ENCODE data around the gene ZNF536. TPM values are rescaled to one million over a fixed set of nuclear protein-coding genes. Genes with fewer than 3 reads are reported as not detected.

The ZNF536 gene
- total and polyA plus RNA-seq, 10 of the 15 experiments (the other 5 are each of a cell fraction or from before 2014, with no cell fraction given): not detected

DNA sequence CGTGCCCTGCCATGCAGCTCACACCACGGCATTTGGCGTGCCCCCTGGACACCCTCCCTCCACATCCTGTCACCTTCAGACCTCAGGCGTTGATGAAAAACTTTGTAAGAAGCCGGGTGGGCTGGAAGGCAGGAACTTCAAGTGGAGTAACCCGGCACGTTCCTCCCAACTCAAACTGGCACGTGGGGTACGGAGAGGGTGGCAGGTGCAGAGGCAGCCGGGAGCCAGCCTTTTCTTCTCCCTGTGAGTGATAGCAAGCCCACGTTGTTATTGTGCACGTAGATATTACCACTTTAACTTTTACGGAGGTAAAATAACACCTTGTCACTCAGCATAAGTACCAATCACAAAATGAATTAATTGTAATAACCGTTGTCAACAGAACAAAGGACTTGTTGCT lies 198.0 kb downstream of the ZNF536 start:
- FAIRE-seq (no peak), DNase-seq (ENCODE audit: low read depth, low spot score) (no peak), ATAC-seq (no peak)
- H3K9ac ChIP-seq (ENCODE audit: control insufficient read depth, insufficient read depth, low read length): no peak overlapping the region
- no peak overlapping the region for H3K4me3 ChIP-seq
- H2AFZ ChIP-seq (ENCODE audit: control insufficient read depth, low read depth, low read length): no peak overlapping the region
- ChIA-PET SMC1A (ENCODE audit: uncharacterized antibody, unreplicated experiment) (no interaction called here), CTCF (no interaction called here), RAD21 (ENCODE audit: unreplicated experiment) (no interaction called here), POLR2A (no interaction called here)
- no peaks in the 10 kb centered on the region for H3K79me2 ChIP-seq (ENCODE audit: control insufficient read depth, insufficient read depth, low read length)
- WGBS (ENCODE audit: insufficient coverage, insufficient replicate concordance, low lambda C conversion rate, missing lambda C conversion rate): 18% methylated on average over 14 of the region's 14 CpGs
- H3K4me2 ChIP-seq (ENCODE audit: control insufficient read depth, insufficient read depth): no peak overlapping the region
- H3K27me3 ChIP-seq (replicated peaks in 1 of 2; ENCODE audit: control insufficient read depth in 2 of 2, insufficient read depth in 2 of 2, low read length in 1 of 2): no peaks in the 10 kb centered on the region
- H3K4me1 ChIP-seq (ENCODE audit: control insufficient read depth, insufficient read depth, low read length): no peaks in the 10 kb centered on the region
- intact Hi-C loops (cut with micrococcal nuclease; ENCODE audit: unreplicated experiment): no loop called here
- H3K9me3 ChIP-seq (replicated peaks; ENCODE audit: control insufficient read depth, insufficient read depth, low read length): no peaks in the 10 kb centered on the region
- H3K36me3 ChIP-seq (ENCODE audit: control insufficient read depth in 2 of 2, insufficient read depth in 2 of 2, low read length in 1 of 2): no peaks in the 10 kb centered on the region
- no peaks in the 10 kb centered on the region for H4K20me1 ChIP-seq (ENCODE audit: control insufficient read depth, insufficient read depth)
- in situ Hi-C loops (cut with MboI): no loop called here
- BruUV-seq (replicated peaks): no TSS peak
- H3K27ac ChIP-seq (ENCODE audit: control insufficient read depth, insufficient read depth): no peak overlapping the region
- TF ChIP-seq CBX5 (IDR thresholded peaks at IDR 0.05; ENCODE audit: low read depth) (no peak), ZNF207 (IDR thresholded peaks at IDR 0.05; ENCODE audit: borderline replicate concordance) (no peak), SREBF2 (IDR thresholded peaks at IDR 0.05; ENCODE audit: low read length) (no peak), BHLHE40 (IDR thresholded peaks at IDR 0.05; ENCODE audit: borderline replicate concordance in 1 of 2, low read depth in 2 of 2, low read length in 1 of 2) (no peak), IKZF1 (conservative IDR thresholded peaks at IDR 0.05) (no peak), RELA (IDR thresholded peaks at IDR 0.05; ENCODE audit: borderline replicate concordance, partially characterized antibody) (no peak), CHD2 (IDR thresholded peaks at IDR 0.05; ENCODE audit: borderline replicate concordance, low read depth, low read length) (no peak), RBBP5 (conservative IDR thresholded peaks at IDR 0.05) (no peak)
- TF ChIP-seq, protein P1, sequence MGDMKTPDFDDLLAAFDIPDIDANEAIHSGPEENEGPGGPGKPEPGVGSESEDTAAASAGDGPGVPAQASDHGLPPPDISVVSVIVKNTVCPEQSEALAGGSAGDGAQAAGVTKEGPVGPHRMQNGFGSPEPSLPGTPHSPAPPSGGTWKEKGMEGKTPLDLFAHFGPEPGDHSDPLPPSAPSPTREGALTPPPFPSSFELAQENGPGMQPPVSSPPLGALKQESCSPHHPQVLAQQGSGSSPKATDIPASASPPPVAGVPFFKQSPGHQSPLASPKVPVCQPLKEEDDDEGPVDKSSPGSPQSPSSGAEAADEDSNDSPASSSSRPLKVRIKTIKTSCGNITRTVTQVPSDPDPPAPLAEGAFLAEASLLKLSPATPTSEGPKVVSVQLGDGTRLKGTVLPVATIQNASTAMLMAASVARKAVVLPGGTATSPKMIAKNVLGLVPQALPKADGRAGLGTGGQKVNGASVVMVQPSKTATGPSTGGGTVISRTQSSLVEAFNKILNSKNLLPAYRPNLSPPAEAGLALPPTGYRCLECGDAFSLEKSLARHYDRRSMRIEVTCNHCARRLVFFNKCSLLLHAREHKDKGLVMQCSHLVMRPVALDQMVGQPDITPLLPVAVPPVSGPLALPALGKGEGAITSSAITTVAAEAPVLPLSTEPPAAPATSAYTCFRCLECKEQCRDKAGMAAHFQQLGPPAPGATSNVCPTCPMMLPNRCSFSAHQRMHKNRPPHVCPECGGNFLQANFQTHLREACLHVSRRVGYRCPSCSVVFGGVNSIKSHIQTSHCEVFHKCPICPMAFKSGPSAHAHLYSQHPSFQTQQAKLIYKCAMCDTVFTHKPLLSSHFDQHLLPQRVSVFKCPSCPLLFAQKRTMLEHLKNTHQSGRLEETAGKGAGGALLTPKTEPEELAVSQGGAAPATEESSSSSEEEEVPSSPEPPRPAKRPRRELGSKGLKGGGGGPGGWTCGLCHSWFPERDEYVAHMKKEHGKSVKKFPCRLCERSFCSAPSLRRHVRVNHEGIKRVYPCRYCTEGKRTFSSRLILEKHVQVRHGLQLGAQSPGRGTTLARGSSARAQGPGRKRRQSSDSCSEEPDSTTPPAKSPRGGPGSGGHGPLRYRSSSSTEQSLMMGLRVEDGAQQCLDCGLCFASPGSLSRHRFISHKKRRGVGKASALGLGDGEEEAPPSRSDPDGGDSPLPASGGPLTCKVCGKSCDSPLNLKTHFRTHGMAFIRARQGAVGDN (IDR thresholded peaks at IDR 0.05): no peak
- TF ChIP-seq, protein P2, sequence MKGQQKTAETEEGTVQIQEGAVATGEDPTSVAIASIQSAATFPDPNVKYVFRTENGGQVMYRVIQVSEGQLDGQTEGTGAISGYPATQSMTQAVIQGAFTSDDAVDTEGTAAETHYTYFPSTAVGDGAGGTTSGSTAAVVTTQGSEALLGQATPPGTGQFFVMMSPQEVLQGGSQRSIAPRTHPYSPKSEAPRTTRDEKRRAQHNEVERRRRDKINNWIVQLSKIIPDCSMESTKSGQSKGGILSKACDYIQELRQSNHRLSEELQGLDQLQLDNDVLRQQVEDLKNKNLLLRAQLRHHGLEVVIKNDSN (IDR thresholded peaks at IDR 0.05; ENCODE audit: borderline replicate concordance, extremely low read length, insufficient read depth, low read depth, low read length): no peak
- TF ChIP-seq, protein P3, sequence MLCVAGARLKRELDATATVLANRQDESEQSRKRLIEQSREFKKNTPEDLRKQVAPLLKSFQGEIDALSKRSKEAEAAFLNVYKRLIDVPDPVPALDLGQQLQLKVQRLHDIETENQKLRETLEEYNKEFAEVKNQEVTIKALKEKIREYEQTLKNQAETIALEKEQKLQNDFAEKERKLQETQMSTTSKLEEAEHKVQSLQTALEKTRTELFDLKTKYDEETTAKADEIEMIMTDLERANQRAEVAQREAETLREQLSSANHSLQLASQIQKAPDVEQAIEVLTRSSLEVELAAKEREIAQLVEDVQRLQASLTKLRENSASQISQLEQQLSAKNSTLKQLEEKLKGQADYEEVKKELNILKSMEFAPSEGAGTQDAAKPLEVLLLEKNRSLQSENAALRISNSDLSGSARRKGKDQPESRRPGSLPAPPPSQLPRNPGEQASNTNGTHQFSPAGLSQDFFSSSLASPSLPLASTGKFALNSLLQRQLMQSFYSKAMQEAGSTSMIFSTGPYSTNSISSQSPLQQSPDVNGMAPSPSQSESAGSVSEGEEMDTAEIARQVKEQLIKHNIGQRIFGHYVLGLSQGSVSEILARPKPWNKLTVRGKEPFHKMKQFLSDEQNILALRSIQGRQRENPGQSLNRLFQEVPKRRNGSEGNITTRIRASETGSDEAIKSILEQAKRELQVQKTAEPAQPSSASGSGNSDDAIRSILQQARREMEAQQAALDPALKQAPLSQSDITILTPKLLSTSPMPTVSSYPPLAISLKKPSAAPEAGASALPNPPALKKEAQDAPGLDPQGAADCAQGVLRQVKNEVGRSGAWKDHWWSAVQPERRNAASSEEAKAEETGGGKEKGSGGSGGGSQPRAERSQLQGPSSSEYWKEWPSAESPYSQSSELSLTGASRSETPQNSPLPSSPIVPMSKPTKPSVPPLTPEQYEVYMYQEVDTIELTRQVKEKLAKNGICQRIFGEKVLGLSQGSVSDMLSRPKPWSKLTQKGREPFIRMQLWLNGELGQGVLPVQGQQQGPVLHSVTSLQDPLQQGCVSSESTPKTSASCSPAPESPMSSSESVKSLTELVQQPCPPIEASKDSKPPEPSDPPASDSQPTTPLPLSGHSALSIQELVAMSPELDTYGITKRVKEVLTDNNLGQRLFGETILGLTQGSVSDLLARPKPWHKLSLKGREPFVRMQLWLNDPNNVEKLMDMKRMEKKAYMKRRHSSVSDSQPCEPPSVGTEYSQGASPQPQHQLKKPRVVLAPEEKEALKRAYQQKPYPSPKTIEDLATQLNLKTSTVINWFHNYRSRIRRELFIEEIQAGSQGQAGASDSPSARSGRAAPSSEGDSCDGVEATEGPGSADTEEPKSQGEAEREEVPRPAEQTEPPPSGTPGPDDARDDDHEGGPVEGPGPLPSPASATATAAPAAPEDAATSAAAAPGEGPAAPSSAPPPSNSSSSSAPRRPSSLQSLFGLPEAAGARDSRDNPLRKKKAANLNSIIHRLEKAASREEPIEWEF (IDR thresholded peaks at IDR 0.05; ENCODE audit: insufficient replicate concordance, low read depth, low read length): no peak
- TF ChIP-seq, protein P4, sequence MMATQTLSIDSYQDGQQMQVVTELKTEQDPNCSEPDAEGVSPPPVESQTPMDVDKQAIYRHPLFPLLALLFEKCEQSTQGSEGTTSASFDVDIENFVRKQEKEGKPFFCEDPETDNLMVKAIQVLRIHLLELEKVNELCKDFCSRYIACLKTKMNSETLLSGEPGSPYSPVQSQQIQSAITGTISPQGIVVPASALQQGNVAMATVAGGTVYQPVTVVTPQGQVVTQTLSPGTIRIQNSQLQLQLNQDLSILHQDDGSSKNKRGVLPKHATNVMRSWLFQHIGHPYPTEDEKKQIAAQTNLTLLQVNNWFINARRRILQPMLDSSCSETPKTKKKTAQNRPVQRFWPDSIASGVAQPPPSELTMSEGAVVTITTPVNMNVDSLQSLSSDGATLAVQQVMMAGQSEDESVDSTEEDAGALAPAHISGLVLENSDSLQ (IDR thresholded peaks at IDR 0.05): no peak
- TF ChIP-seq, protein P5, sequence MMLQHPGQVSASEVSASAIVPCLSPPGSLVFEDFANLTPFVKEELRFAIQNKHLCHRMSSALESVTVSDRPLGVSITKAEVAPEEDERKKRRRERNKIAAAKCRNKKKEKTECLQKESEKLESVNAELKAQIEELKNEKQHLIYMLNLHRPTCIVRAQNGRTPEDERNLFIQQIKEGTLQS (IDR thresholded peaks at IDR 0.05; ENCODE audit: borderline replicate concordance, extremely low read depth, low read depth, low read length): no peak
